HG02970 (cell line): ENCODE data around the gene FANCC.
"Not testable (repeated sequence)": the region's sequence is repeated elsewhere in the genome, so short reads cannot be mapped to it uniquely, and the experiment has no call there.

Experiments used
- ATAC-seq: cut with Tn5 transposase; IDR thresholded peaks from one replicate; pipeline ENCODE4 v1.9.1; 2021; ENCODE audit warnings: mild to moderate bottlenecking, moderate library complexity, moderate number of reproducible peaks; ENCODE audit not compliant: unreplicated experiment, low FRiP score

The FANCC gene

DNA sequence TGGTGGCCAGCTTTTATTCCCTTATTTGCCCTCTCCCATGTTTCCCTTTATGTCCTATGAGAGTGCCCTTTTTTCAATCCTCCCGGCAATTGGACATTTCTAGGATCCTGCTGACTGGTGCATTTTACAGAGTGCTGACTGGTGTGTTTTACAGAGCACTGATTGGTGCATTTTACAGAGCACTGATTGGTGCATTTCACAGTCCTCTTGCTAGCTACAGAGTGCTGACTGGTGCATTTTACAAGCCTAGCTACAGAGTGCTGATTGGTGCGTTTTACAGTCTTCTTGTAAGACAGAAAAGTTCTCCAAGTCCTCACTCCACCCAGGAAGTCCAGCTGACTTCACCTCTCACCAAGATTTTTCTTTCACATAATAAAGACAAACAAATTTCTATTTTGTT lies 15.4 kb upstream of the FANCC start:
- no peak for ATAC-seq

DNA sequence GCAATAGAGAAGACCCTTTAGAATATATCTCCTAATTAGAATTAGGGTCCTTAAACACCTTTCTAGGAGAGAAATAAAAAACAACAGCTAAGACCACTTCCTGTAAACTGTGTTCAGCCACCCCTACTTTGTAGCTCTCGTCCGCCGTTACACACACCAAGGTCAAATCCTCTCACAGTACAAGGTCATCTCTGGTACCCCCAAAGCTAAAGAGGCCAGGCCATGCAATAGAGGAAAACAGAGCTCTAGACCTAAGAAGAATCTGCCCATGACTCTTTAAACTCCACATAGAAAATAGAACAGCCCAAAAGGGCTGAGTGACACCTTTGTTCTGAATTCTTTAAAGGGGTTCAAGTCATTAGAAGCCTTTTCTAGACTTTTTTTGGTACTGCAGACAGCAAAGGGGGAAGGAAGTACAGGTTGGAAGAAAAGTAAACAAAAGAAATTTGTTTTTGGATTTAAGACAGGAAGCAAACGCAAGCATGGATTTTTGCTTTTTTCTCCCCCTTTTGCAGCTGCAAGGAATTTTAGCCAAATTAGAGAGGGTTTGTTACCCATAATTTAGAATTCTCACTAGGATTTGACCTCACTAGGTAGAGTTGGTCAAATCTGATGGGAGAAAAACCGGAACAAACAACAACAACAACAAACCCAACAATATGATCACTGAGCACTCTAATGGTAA lies 13.4 kb upstream of the FANCC start:
- ATAC-seq: no peak

DNA sequence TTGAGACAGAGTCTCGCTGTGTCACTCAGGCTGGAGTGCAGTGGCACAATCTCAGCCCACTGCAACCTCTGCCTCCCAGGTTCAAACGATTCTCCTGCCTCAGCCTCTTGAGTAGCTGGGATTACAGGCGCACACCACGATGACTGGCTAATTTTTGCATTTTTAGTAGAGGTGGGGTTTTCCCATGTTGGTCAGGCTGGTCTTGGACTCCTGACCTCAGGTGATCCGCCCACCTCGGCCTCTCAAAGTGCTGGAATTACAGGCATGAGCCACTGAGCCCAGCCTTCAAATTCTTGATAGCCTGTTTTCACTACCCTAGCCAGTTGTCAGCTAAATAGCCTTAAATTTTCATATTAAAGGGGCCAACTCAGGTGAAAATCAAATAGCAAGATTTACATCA lies 11.6 kb upstream of the FANCC start:
- ATAC-seq: not testable (repeated sequence)

DNA sequence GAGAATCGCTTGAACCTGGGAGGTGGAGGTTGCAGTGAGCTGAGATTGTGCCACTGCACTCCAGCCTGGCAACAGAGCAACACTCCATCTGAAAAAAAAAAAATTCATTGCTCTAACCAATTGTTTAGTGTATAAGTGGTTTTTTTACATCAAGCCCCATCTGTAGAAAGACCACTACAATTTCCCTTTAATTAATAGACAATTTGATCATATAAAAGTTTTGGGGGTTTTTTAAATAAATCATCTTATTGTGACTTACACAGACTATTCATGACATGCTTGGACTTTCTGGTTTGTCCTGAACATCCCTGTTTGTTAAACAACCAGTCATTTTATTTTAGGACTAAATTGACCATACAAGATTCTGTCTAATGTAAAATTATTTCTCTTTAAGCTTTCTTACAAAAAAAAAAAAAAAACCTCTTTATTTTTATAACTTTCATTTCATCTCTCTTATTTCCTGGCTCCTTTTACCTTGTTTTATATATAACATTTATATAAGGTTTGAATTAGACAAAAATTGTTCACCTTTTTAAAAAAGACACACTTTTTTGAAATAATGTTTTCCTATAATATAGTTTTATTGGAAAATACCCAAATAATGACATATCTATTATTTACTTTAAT lies 9.8 kb upstream of the FANCC start:
- ATAC-seq: no peak

DNA sequence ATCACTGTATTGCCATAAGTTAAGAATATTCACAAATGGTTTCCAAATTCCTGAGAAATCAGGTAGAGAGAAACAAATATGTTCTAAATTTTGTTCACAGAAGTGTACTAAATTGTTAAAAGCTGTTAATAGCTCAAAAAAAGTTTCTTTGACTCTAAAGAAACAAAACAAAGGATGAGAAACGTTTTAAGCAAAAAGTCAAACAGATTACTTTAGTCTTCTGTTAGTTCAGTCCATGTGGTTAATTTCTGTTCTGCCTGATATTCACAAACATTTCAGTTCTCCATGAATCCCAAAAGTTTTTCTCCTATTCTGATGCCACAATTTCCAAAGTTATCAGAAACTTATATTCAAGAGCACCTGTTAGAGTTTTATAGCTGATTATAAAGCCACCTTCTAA lies 7.7 kb upstream of the FANCC start:
- no peak for ATAC-seq

DNA sequence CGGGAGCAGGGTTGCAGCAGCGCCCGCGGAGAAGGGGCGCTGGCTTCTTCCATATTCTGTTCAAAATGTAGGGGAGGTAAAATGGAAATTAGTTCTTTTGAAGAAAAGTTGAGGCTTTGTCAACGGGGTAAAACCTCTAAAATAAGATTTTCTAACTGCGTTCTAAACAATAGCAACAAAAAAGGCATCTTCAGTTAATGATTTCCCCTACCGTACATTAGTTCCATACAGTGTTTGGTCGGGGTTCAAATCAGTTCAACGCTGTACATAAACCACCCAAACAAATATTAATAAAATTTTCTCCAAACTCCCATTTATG lies 343 bp upstream of the FANCC start:
- ATAC-seq: no peak

DNA sequence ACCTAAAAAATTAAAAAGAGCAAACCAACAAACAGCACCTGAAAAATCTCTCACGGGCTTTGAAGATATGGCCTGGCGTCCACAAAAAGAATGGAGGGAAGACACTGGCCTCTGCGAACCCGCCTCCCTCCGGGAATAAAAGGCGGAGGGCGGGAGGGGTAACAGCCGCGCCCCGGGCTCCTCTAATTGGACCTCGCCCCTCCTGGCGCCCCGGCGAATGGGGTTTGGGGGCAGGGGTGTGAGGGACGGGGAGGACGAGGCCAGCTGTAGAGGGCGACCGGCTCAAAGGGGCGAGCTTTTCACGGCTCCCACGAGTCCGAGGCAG lies 753 bp downstream of the FANCC start:
- ATAC-seq: peak; percentile 63

DNA sequence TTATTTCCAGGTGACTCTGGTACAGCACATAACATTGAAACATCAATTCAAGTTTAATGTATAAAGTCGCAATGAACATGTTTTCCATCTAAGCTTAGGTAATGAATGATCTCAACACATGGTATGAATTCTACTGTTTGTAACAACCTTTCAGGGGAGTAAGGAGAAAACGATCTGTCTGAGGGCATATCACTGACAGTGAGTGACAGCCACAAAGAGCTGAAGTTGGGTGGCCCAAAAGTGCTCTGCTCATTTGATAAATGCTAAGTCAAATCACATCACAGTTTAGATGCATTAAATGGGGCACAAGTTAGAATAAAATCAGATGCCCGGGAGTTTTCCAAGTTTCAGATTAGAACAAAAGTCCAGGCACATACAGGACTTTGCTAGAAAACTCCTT lies 1.2 kb downstream of the FANCC start:
- ATAC-seq: no peak

DNA sequence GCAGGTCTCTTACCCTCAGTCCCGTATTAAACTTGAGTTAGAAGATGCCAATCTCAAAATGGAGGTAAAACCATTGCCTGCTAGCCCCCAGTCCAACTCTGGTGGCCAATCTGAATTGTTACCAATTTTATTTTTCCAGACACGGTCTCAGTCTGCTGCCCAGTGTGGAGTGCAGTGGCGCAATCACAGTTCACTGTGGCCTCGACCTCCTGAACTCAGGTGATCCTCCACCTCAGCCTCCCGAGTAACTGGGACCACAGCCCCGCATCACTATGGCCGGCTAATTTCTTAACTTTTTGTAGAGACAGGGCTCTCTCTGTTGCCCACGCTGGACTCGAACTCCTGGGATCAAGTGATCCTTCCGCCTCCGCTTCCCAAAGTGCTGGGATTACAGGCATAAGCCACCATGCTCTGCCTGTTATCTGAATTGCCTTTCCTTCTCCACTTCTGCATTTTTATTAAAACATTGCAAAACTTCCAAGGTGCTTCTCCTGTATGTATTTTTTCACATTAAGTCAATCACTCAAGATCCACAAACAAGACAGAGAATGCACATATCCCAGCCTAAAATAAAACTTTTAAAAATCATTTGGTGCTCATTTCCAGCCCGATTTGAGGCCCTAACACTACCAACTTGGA lies 2.3 kb downstream of the FANCC start:
- ATAC-seq: no peak

DNA sequence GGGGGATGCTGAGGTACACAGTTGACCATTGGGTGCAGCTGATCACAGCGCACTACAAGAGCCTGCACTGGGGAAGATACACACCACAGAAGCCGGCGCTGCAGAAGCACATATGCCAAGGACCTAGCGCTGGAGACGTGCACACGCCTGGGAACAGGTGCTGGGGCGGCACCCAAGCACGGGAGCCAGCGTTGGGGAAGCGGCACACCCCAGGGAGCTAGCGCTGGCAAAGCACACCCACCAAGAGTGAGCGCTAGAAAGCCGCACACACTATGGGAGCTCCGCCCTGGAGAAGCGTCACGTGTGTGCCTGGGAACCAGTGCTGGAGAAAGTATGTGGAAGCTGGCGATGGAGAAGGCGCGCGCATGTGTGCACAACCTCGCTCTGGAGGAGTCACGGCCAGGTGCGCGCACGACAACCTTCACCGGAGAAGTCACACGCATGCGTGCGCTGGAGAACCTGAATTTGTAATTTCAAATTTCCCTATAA lies 4.5 kb downstream of the FANCC start:
- no peak for ATAC-seq

DNA sequence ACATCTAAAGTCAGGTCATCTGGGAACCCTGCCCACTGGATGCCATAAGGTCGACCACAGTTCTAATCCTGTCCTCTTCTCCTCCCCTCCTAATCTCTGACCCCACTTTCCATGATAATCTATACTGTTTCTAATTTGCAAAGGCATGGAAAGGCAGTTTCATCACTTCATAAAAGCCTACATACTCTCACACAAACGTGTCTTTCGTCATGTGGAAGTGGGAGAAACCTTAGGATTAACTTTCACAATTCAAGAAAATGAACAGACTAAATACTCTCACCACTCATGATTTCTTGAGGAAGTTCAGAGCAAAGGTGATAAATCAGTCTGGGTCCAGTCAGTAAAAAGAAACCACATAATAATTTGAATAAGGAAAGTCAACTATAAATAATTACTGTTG lies 5.5 kb downstream of the FANCC start:
- no peak for ATAC-seq

DNA sequence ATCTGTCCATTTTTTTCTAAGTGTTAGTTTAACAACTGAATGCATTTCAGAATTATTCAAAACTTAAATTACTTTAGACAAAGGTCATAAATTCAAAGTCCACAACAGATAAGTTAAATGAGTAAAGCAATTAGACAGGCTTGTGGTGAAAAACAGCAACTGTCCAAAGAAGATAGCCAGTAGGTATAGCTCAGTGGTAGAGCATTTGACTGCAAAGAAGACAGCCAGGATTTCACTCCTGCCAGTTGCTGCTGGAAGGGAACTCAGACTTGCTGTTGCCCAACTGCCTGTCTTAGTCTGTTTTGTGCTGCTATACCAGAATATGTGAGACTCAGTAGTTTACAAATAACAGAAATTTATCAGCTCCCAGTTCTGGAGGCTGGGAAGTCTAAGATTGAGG lies 10.0 kb downstream of the FANCC start:
- no peak for ATAC-seq

DNA sequence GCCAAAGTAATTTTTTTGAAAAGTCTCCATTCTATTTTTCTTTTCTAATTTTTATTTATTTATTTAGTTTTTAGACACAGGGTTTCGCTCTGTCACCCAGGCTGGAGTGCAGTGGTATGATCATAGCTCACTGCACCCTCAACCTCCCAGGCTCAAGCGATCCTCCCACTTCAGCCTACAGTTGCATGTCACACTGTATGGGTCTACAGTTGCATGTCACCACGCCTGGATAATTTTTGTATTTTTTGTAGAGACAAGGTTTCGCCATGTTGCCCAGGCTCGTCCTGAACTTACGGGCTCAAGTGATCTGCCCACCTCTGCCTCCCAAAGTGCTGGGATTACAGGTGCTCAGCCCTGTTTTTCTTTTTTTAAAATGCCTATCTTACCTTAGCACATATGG lies 10.7 kb downstream of the FANCC start:
- no peak for ATAC-seq

DNA sequence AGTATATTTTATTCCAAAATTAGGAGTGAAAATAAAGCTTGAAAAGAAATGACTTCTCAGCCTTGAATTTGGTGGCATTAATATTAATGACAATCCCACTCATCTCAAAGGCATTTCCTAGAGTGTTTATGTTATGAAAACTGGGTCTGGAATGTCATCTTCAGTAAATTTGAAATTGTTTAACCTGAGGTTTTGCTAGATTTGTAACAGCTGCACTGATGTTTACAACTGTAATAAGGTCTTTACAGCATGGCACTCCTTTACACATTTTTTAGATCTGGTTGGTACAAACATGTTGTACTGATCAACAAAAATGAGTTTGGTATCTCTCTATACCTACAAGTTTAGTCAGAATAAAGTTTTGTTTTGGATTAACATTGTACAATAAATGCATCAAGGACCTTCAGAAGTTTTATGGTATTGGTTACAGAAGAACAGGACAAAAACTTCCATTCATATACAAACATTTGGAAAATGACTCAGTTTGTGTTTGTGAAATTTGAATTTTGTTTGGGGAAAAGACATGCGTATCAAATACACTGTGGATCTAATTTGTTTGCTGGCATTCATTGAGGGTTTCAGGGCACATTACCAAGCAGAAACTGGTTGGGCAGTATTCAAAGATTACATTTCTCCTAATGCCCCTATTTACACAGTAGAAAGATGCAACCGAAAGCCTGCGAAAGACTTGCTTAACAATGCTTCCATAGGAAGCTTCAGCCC lies 11.6 kb downstream of the FANCC start:
- no peak for ATAC-seq

DNA sequence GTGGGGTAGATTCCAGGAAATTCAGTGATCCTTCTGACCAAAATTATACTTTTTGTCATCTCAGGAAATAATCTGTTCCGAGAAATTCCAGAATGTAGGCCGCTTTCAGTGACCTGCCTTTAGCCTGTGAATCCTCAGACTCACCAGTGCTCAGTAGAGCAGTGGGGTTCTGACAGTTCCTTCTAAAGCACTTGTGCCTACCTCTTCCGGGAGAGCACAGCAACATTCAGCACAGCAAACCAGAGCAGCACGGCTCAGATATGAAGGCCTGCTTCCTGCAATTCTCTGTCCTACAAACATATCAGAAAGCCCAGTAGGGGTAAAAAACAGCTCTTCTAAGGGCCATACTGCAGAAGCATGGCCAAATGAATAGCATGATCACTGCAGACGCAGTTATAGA lies 15.0 kb downstream of the FANCC start:
- no peak for ATAC-seq

DNA sequence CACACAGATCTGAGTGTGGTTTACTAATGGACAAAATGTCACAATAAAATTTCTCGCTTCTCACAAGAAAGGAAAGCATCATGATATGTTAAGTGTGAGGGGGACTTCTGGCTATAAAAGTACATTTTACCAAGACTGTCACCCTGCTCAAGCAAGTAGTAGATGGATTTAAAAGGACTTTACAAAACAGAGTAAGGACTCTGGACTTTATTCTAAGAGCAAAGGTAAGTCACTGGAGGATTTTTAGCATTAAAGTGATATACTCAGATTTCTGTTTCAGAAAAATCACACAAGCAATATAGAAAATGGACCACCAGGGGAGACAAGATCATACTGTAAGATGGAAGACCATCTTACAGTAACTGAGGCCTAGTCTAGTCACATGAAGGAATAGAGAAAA lies 19.7 kb downstream of the FANCC start:
- ATAC-seq: no peak

DNA sequence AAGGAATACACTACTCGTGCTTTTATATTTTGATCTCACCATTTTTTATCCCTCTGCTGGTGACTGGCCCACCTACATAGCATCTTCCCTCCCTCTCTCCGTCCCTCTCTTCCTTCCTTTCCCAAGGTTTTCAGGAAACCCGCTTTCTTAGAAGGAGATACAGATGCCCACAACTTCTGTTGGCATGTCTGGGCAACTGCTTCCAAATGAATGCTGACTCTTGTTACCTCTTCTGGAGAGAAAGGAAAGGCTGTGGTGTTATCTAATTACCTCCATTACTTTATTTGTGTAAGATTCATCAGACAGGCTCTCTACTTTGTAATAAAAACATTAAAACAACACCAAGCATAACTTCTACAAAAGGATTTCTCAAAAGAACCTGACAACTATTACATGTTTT lies 20.2 kb downstream of the FANCC start:
- no peak for ATAC-seq

DNA sequence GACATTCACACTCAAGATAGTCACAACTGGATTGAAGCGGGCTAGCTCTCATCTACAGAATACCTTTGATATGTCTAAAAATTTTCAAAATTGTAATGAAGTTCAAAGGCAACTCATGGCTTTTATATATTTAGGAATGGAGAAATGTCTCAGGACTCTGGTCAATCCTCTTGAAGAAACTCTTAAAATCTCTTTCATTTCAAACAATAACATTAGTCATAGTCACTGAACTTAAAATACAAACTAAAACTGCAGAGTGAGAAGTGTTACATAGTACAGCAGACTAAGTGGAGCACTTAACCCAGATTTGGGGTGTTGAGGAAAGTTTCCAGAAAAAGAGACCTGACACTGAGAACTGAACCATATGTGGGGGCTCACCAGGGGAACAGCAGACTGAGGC lies 20.7 kb downstream of the FANCC start:
- ATAC-seq: no peak

DNA sequence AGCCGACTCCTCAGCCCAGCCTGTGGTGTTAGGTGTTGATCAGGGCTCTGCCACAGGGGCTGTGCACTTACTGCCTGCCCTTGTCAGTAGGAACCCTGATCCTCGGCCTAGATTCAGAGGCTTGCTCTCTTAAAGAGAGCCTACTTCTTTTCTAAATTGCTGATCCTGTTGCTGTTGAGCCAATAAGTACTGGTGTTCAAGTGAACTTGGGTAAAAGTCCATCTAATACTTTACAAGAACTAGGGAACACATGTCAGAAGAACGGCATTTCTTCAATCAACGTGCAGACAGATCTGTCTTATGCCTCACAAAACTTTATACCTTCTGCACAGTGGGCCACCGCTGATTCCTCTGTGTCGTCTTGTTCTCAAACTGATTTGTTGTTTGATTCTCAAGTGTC lies 24.2 kb downstream of the FANCC start:
- not testable (repeated sequence) for ATAC-seq

DNA sequence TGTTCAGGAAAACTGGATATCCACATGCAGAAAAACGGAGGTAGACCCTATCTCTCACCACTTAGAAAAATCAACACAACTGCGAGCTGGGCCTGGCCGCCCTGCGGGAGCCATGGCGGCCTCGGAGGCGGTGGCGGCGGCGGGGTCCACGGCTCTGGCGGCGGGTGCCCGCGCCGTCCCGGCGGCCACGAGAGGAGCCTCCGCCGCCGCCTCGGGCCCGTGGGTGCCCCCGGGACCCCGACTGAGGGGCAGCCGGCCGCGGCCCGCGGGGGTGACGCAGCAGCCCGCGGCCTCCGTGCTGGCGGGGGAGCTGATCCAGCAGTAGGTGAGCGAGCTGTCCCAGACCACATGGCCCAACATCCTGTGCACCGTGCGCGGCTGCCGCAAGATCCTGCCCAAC lies 25.3 kb downstream of the FANCC start:
- ATAC-seq: no peak

DNA sequence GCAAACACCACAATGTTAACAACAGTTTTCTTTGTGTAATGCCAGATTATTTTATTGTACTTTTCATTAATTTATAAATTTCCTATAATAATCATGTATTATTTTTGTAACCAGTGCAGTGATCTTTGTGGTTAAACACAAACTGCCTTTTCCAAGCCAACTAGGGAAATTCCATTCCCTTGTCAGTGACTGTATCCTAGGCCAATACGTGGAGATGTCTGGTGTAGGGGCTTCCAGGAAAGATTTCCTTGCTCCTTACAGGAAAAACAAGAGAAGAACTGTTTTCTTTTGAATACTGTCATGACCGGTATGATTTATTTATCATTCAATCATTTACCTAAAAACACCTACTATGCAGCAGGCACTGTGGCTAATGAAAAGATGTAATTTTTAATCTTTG lies 31.4 kb downstream of the FANCC start:
- ATAC-seq: no peak

DNA sequence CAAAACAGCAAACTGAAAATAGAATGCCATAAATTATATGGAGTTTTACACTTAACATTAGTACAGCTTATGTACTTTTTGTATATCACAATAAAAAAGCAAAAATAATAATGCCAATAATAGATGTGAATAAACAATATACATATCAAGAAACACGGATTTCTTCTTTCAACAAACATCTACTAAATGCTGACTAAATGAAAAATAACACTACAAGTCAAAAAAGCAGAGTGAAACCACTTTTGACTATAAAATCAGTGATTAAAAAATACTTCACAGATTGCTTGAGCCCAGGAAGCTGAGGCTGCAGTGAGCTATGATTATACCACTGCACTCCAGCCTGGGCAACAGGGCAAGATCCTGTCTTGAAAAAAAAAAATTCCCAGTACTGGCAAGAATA lies 32.2 kb downstream of the FANCC start:
- ATAC-seq: no peak
